HEK293T (cell line): ENCODE data around the gene SATB1.

Source experiments
- ARNT ChIP-seq: fragments of 450-650 bp; IDR thresholded peaks from 2 replicates; pipeline ENCODE4 v1.6.1; 2017; ENCODE audit warnings: mild to moderate bottlenecking
- BHLHE40 ChIP-seq: fragments of 450-650 bp; IDR thresholded peaks from 2 replicates; pipeline ENCODE4 v1.6.1; 2016; ENCODE audit warnings: mild to moderate bottlenecking, moderate library complexity, borderline replicate concordance
- ELF4 ChIP-seq: fragments of 450-650 bp; IDR thresholded peaks from 2 replicates; pipeline ENCODE4 v1.6.1; 2017; ENCODE audit warnings: antibody characterized with exemption
- FOXA1 ChIP-seq: fragments of 450-650 bp; IDR thresholded peaks from 2 replicates; pipeline ENCODE4 v1.6.1; 2016; ENCODE audit warnings: mild to moderate bottlenecking
- FOXM1 ChIP-seq: fragments of 450-650 bp; IDR thresholded peaks from 2 replicates; pipeline ENCODE4 v1.6.1; 2017; ENCODE audit warnings: mild to moderate bottlenecking, borderline replicate concordance
- L3MBTL2 ChIP-seq: fragments of 450-650 bp; conservative IDR thresholded peaks from 2 replicates; pipeline ENCODE4 v1.6.1; 2016; ENCODE audit warnings: mild to moderate bottlenecking
- SP1 ChIP-seq: fragments of 450-650 bp; IDR thresholded peaks from 2 replicates; pipeline ENCODE4 v1.6.1; 2017
- SUZ12 ChIP-seq: fragments of 450-650 bp; IDR thresholded peaks from 2 replicates; pipeline ENCODE4 v1.6.1; 2016; ENCODE audit warnings: mild to moderate bottlenecking
- TARDBP ChIP-seq: fragments of 450-650 bp; IDR thresholded peaks from 2 replicates; pipeline ENCODE4 v1.6.1; 2016
- TF ChIP-seq, protein P1 (sequence below): fragments of 450-650 bp; IDR thresholded peaks from 2 replicates; pipeline ENCODE4 v1.6.1; 2016

DNA sequence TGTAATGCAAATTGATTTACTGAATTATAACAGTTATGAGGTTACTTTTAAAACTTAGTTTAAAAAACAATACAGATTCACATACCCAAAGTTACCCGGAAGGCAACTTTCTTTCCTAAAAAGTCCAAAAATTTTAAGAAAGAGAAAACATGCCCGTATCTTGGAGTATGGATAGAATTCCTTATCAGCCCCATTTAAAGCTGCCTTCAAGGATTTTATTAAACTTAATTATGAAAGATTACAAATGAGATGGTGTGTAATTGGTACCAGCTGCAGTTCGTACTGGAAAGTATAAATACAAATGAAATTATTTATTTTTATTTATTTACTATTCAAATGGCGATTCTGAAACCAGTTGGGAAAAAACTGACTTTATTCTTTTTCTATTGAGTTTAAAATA, 39.4 kb downstream of the SATB1 start:
- TF ChIP-seq ELF4 (no peak), FOXM1 (no peak), SP1 (no peak), SUZ12 (no peak), L3MBTL2 (no peak), FOXA1 (no peak), ARNT (no peak), TARDBP (no peak), BHLHE40 (no peak)
- TF ChIP-seq, protein P1, sequence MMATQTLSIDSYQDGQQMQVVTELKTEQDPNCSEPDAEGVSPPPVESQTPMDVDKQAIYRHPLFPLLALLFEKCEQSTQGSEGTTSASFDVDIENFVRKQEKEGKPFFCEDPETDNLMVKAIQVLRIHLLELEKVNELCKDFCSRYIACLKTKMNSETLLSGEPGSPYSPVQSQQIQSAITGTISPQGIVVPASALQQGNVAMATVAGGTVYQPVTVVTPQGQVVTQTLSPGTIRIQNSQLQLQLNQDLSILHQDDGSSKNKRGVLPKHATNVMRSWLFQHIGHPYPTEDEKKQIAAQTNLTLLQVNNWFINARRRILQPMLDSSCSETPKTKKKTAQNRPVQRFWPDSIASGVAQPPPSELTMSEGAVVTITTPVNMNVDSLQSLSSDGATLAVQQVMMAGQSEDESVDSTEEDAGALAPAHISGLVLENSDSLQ: no peak
